Fibroblast of skin of right biceps (primary cell): ENCODE data around the gene CENPS.
A peak's percentile ranks its signal among the peaks of the same experiment; 100 is the strongest.
"Not testable (repeated sequence)": the region's sequence is repeated elsewhere in the genome, so short reads cannot be mapped to it uniquely, and the experiment has no call there.

Experiments
- DNase-seq: peaks from one replicate; pipeline ENCODE4 v3.0.0-alpha.2; 2013

The CENPS gene

DNA sequence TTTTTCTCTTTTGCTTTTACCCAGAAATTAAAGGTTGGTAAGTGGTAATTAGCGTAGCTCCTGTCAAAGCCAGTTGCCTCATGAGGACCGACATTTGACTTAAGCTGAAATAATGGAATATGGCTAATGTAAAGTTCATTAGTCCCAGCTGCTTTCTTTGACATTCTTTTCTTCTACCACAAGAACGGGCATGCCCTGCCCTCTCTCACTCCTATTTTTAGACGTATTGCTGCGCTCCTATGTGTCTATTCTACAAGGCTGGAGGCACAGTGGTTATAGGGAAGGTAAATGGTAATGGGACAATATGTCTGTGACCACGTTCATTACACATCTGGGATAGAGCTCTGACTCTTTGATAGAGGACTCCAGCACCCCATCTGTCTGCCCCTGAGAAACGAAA, 26.4 kb downstream of the CENPS start:
- peak; percentile 10 for DNase-seq

- DNase-seq: not testable (repeated sequence)
Measured at GRCh38 chr1:10457462-10457861, 27.2 kb downstream of the CENPS start.

DNA sequence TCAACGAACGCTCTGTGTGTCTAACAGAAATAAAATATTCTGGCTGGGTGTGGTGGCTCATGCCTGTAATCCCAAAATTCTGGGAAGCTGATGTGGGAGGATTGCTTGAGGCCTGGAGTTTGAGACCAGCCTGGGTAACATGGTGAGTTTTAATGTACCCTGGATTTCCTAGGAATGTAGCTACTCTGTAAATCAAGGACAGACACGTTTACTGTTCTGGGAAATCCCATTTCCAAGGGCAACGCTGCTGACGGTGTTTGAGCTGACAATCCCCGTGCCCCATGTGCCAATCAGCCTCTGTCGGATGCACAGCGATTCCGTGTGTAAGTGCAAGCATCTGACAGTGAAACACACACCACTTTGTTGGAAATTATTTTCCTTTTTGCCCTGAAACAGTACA, 27.6 kb downstream of the CENPS start:
- no peak for DNase-seq

DNA sequence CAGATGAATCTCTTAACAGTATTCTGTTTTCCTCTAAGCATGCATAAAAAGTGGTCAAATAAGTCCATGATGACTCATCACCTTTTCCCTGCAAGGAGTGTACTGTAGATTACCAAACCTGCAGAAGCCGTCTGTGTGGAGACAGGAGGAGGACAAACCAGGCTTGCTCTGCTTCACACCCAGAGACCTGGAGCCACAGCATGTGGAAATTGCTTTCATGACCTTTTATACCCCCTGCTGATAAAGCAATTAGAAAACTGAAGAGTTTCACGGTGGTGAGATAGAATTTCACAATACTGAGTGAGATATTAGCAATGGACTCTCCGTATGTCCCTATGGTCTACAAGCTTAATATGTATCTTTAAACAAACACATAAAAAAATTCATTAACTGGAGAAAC, 29.0 kb downstream of the CENPS start:
- peak; percentile 76 for DNase-seq

GRCh38 chr1:10467078-10467477, 36.8 kb downstream of the CENPS start:
- no peak for DNase-seq

GRCh38 chr1:10470043-10470442, 39.8 kb downstream of the CENPS start:
- no peak for DNase-seq

- DNase-seq: peak; percentile 29
Measured at GRCh38 chr1:10471411-10472219, 41.4 kb downstream of the CENPS start.

DNA sequence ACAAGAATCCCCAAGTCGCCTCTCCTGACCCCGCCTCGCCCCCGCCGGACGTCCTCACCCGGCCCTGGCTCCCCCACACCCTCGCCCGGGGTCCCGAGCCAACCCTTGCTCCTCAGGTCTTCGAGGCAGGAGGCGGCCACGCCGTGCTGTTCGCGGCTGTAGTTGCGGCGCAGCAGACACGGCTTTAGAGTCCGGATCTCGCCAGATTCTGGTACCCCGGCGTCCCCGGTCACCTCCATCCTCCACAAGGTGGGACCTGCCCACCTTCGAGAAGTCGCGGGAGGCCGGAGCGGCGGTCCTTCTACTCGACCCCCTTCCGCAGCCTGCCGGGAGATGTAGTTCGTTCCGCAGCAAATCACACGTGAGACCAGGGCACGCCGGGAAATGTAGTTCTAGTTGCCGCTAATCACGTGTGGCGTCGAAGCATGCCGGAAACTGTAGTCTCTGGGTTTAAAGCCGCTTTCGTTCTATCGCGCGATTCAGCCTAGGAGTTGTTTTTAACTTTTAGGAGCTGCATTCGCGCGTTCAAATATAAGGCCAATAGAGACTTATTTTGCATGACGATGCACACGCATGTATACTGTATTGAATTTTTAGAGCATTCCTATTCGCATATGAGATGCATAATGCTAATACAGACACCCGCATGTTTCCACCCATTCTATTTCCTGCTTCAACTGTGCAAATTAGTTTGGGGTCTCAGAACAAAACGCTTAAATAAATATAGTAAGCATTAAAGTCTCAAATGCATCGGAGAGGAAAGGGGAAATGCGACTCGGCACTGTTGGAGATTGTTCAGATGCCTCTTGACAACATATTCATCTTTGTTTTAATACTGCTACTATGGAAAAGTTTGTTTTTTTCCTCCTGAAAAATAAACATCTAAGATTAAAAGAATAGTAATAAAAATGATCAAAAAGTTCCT, 42.2 kb downstream of the CENPS start, which contains the start of gene DFFA:
Gene DFFA (minus strand): TSS at position 310 of the 925 bp plus-strand sequence. CDS start 71 bp downstream, at position 239.
- DNase-seq: peak; percentile 96

GRCh38 chr1:10473145-10473765, 43.0 kb downstream of the CENPS start:
- no peak for DNase-seq

- DNase-seq: not testable (repeated sequence)
Measured at GRCh38 chr1:10474309-10474612, 44.0 kb downstream of the CENPS start.

DNA sequence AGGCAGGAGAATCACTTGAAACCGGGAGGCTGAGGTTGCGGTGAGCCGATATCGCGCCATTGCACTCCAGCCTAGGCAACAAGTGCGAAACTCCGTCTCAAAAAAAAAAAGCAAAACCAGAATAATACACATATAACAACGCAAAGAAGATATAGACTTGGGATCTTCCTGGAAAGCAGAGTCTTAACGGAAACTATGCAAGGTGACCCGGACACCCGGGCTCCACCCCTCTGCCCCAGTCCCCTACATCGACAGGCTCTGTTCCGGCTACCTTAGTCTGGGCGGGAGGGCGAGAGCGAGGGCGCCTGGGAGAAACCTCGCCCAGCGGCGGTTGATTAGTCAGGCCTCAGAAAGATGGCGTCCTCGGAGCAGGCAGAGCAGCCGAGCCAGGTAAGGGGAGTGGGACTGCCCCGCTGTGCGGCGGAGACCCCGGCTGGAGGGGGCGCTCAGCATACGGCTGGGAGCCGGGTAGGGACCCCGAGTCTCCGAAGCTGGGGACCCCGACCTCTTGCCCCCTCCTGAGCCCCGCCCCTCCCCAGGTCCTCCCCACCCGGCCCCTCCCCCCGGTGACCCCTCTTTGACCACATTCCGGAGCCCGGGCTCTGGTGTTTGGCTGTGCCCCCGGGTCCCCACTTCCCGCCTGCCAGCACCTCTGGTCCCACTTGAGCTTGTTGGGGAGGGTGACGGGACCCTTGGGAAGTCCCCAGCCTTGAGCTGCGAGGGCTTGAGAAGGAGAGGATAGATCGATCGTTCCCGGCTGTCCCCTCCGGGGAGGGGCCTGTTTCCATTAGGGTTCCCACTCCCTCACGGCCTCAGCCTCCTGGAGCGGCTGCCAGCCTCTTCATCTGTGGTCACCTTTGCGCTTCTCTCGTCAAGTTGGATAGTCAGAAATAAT, 44.6 kb downstream of the CENPS start, which contains the start of gene PEX14:
Gene PEX14 (plus strand): TSS at position 338 of the 895 bp plus-strand sequence. CDS start 17 bp downstream, at position 355.
- peak; percentile 87 for DNase-seq

GRCh38 chr1:10475510-10475909, 45.3 kb downstream of the CENPS start:
- no peak for DNase-seq

GRCh38 chr1:10479296-10479695, 49.1 kb downstream of the CENPS start:
- DNase-seq: no peak

GRCh38 chr1:10480614-10481013, 50.4 kb downstream of the CENPS start:
- DNase-seq: no peak

- no peak for DNase-seq
Measured at GRCh38 chr1:10484521-10484920, 54.3 kb downstream of the CENPS start.

GRCh38 chr1:10489291-10490055, 59.2 kb downstream of the CENPS start:
- DNase-seq: no peak

GRCh38 chr1:10490286-10490970, 60.2 kb downstream of the CENPS start:
- DNase-seq: no peak
